Prostate gland (tissue), 2 donors: ENCODE data around the gene GNG4.

Experiments used
- CTCF ChIP-seq, 4 experiments: fragments of 200-600 bp in 2 of 4; fragments of 450-650 bp in 2 of 4; sonication (generic) in 2 of 4; IDR thresholded peaks; 1 replicate in 3 of 4; 2 replicates in 1 of 4; pipeline ENCODE4 v1.5.1; 2016 to 2019; ENCODE audit warnings: antibody characterized with exemption in 4 of 4, mild to moderate bottlenecking in 2 of 4, moderate library complexity in 2 of 4
- POLR2A ChIP-seq: fragments of 450-650 bp; IDR thresholded peaks from one replicate; pipeline ENCODE4 v1.6.1; 2016; ENCODE audit warnings: antibody characterized with exemption, mild to moderate bottlenecking

GRCh38 chr1:235631816-235632215 lies 17.8 kb downstream of the GNG4 start:
- TF ChIP-seq CTCF (IDR thresholded peaks at IDR 0.05) (no peak), POLR2A (no peak)
